Heart right ventricle (tissue), 16 donors: Measurements from ENCODE around the gene MYF5. TPM values are rescaled to one million over a fixed set of nuclear protein-coding genes. Genes with fewer than 3 reads are reported as not detected.

Experiments used
- ATAC-seq, 8 donors: fragments of 200-7000 bp; cut with Tn5 transposase; one replicate each; pipeline ENCODE4 v1.9.1; 2020; ENCODE audit warnings: mild to moderate bottlenecking in 8 of 8, moderate library complexity in 8 of 8, moderate number of reproducible peaks in 1 of 8
- DNase-seq, 2 donors: peaks; one replicate each; pipeline ENCODE4 v3.0.0-alpha.2; 2020
- H3K27ac ChIP-seq, 10 donors: fragments of 200-600 bp; sonication (generic) in 2 of 10; one replicate each; pipeline versions ENCODE4 v1.5.0 to v1.8.0; 2020 to 2022; ENCODE audit warnings: mild to moderate bottlenecking in 3 of 10
- H3K27me3 ChIP-seq, 7 donors: fragments of 200-600 bp; one replicate each; pipeline ENCODE4 v1.8.0; 2021 to 2022; ENCODE audit warnings: mild to moderate bottlenecking in 2 of 7
- H3K36me3 ChIP-seq, 9 donors: fragments of 200-600 bp; sonication (generic) in 1 of 9; one replicate each; pipeline versions ENCODE4 v1.5.0 to v1.8.0; 2020 to 2022; ENCODE audit warnings: mild to moderate bottlenecking in 2 of 9
- H3K4me1 ChIP-seq, 9 donors: fragments of 200-600 bp; sonication (generic) in 1 of 9; one replicate each; pipeline versions ENCODE4 v1.5.0 to v1.8.0; 2020 to 2022; ENCODE audit warnings: mild to moderate bottlenecking in 4 of 9
- H3K4me3 ChIP-seq, 10 donors: fragments of 200-600 bp; sonication (generic) in 2 of 10; one replicate each; pipeline versions ENCODE4 v1.5.0 to v1.8.0; 2020 to 2022; ENCODE audit warnings: mild to moderate bottlenecking in 7 of 10, moderate library complexity in 2 of 10
- H3K9me3 ChIP-seq, 11 donors: fragments of 200-600 bp in 10 of 11; sonication (generic) in 2 of 11; one replicate each; pipeline versions ENCODE4 v1.5.0 to v1.8.0; 2013 to 2022; ENCODE audit warnings: mild to moderate bottlenecking in 2 of 11, control low read depth in 1 of 11, moderate library complexity in 1 of 11
- WGBS, 2 donors: extraction: QIAGEN DNeasy Blood & Tissue Kit; methylation state at CpG; one replicate each; pipeline ENCODE4 v1.1.7; 2013; ENCODE audit warnings: inconsistent platforms in 1 of 2; 5-methylcytosine and 5-hydroxymethylcytosine counted together
- intact Hi-C, 10 donors: fragments of 100-400 bp; cut with DNase I; formaldehyde crosslinking; loops; one replicate each; pipeline versions ENCODE4 v1.11.1 to v1.14.2; 2022
- polyA plus RNA-seq, 2 donors: library from polyadenylated mRNA; stranded (reverse); fragments of 200-250 nt; gene quantifications; one replicate each; pipeline ENCODE4 v1.2.3, GENCODE V29; 2013
- total RNA-seq, 10 donors: library from RNA; stranded (reverse); fragmentation: NEBNext Ultra II Directional in 3 of 10; extraction: Animal tissue kit (Norgen Biotek cat#: 25700) in 3 of 10; gene quantifications; one replicate each; pipeline versions ENCODE4 v1.2.1 to v1.2.4, GENCODE V29; 2021 to 2023
- TF ChIP-seq, protein P1 (sequence below), 9 donors: fragments of 200-600 bp; sonication (generic) in 2 of 9; IDR thresholded peaks; one replicate each; pipeline versions ENCODE4 v1.5.0 to v1.8.0; 2021 to 2022; ENCODE audit warnings: antibody characterized with exemption in 9 of 9, mild to moderate bottlenecking in 5 of 9, moderate library complexity in 1 of 9
- donor health status: Arrhythmogenic right ventricular cardiomyopathy.
- donor health status: ischemic (EF 13 %, LVEDD 7.1; RV severe dilation, severe dysfunction).
- donor health status: healthy with polysubstance abuse.
- donor health status: DM: no; HTN: yes; CAD: no.
- donor health status: DM: no; HTN: no; CAD: no.
- donor health status: ischemic (EF 25% LVEDD 6.9; RV normal size, moderate dysfunction).
- donor health status: ischemic (EF 25% LVEDD 5.7; RV mildly dilated, moderate dysfunction).
- donor health status: healthy.
- donor health status: DM: yes; HTN: yes; CAD: no.
- donor health status: Ischemic cardiomyopathy.
- donor health status: ischemic (EF 35%, LVEDD 5.7; RV mildly dilated, moderate dysfunction).
- donor health status: nonischemic (EF 11% LVEDD 7.7; RV severe dilation, severe dysfunction).
- donor health status: DM: yes; HTN: yes; CAD: no.
- donor health status: PGD.
- donor health status: ischemic (EF 29% LVEDD 5.4; RV normal size, mild dysfunction).
- donor health status: nonischemic (EF 23%, LVEDD 6.1; RV moderate dilation, normal function).

The MYF5 gene
- total and polyA plus RNA-seq, 12 donors = not detected

DNA sequence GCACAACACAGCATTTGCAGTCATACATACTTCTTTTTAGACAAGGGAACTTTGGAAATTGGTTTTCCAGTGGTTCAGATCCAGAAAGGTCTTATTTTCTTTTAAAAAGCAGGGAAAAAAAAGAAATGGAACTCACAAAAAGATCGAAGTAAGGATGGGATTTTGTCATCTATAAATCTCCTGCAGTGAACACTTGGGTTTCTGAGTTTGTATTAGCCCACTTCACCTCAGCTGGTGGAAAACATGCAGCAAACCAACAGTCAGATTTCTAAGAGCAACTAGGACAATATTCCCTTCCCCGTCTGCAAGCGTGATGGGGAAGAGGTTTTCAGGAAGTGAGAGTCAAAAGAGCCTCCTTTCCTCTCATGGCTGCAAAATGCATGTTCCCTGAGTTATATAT, 4.6 kb downstream of the MYF5 start:
- intact Hi-C loops = no loop called here
- TF ChIP-seq, protein P1, sequence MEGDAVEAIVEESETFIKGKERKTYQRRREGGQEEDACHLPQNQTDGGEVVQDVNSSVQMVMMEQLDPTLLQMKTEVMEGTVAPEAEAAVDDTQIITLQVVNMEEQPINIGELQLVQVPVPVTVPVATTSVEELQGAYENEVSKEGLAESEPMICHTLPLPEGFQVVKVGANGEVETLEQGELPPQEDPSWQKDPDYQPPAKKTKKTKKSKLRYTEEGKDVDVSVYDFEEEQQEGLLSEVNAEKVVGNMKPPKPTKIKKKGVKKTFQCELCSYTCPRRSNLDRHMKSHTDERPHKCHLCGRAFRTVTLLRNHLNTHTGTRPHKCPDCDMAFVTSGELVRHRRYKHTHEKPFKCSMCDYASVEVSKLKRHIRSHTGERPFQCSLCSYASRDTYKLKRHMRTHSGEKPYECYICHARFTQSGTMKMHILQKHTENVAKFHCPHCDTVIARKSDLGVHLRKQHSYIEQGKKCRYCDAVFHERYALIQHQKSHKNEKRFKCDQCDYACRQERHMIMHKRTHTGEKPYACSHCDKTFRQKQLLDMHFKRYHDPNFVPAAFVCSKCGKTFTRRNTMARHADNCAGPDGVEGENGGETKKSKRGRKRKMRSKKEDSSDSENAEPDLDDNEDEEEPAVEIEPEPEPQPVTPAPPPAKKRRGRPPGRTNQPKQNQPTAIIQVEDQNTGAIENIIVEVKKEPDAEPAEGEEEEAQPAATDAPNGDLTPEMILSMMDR (IDR thresholded peaks at IDR 0.05) = no peak

DNA sequence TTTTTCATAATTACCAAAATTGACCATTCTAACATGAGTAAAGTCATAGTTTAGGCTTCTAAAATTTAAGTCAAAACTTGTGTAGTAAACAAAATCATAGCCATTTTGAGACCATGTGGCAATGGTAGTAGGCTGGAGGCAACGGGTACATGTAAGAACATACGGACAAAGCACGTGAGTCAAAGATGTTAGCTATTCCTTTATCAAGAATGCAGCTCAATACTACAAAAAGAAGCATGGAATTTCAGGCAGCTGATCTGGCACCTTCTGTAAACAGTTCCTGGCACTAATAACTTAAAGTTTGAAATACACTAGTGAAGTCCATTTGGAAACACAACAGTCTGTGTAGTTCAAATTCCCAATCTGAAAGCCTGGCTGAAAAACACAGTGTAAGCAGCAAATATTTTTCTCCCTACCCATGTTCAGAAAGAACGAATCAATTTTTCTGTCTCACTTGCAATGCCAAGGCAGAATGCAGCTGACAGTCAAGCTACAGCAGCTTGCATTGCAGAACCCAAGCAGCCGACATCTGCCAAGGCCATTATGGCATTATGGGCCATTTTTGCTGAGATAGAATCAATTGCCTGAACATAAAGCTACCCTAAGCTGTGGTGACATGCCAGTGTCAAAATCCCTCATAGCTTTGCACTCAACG, 29.3 kb downstream of the MYF5 start:
- Histone ChIP-seq H3K9me3 (no peaks in the 10 kb centered on the region), H3K36me3 (no peaks in the 10 kb centered on the region), H3K4me1 (no peaks in the 10 kb centered on the region), H3K27ac (no peak overlapping the region), H3K4me3 (no peak overlapping the region), H3K27me3 (no peaks in the 10 kb centered on the region)
- WGBS, 2 donors = 67 to 73% methylated on average over 6 of the region's 6 CpGs
- DNase-seq (no peak), ATAC-seq (no peak)
- TF ChIP-seq, protein P1 (IDR thresholded peaks at IDR 0.05) = no peak
- intact Hi-C loops = no loop called here

More for the DNA sequence above, 4.6 kb downstream of the MYF5 start:
- Histone ChIP-seq H3K36me3 (no peaks in the 10 kb centered on the region), H3K4me3 (no peak overlapping the region), H3K27ac (no peak overlapping the region), H3K9me3 (no peaks in the 10 kb centered on the region), H3K27me3 (peaks cover 0 to 25% (median 11%) of the 10 kb centered on the region in 7 donors), H3K4me1 (no peaks in the 10 kb centered on the region)
- DNase-seq (no peak), ATAC-seq (no peak)
- WGBS, 2 donors = 76 to 80% methylated on average over 3 of the region's 3 CpGs

DNA sequence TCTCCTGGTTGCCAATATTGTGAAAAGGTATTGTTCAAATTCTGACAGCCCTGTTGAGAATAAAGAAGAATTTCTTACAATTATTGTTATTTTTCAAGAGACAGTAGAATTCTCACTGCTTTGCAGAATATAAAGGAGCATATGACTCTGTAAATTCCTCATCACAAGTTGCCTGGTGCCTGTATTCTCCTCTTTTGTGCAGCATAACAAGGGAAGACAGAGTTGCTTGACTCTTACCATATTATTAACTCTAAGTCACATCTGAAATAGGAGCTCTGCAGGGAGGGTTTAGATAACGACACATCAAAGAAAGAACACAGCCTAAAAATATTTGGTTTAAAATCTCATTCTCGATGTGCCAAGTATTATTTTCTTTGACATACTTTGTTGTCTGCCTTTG, 31.1 kb downstream of the MYF5 start:
- H3K27ac ChIP-seq = no peak overlapping the region
- WGBS, 2 donors = 61 to 71% methylated on average over 2 of the region's 2 CpGs
- no peak for ATAC-seq
- no peak overlapping the region for H3K4me3 ChIP-seq
- no peaks in the 10 kb centered on the region for H3K36me3 ChIP-seq
- H3K9me3 ChIP-seq = no peaks in the 10 kb centered on the region
- no peaks in the 10 kb centered on the region for H3K27me3 ChIP-seq
- no peak for DNase-seq
- TF ChIP-seq, protein P1 (IDR thresholded peaks at IDR 0.05) = no peak
- no peaks in the 10 kb centered on the region for H3K4me1 ChIP-seq
- intact Hi-C loops = no loop called here

DNA sequence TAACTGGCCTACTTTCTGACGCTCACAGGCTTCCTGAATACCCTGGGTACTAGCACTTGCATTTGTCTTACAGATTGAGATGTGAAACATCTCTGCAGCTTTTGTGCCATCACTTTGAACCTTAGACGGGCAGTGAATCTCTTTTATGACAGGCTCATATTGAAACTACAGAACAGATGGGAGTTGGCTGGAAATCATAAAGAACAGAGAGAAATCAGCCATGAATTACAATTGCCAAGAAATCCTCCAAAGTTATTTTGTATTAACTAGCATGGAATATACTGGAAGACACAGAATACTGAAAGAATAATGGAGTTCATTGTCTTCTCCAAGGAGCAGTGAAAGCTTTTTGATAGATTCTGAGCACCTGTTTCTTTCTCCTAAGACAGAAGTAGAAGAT, 32.7 kb downstream of the MYF5 start:
- DNase-seq (no peak), ATAC-seq (no peak)
- 71 to 78% methylated on average over 2 of the region's 2 CpGs for WGBS, 2 donors
- H3K4me1 ChIP-seq = no peaks in the 10 kb centered on the region
- TF ChIP-seq, protein P1 (IDR thresholded peaks at IDR 0.05) = no peak
- no peaks in the 10 kb centered on the region for H3K27me3 ChIP-seq
- H3K4me3 ChIP-seq = no peak overlapping the region
- H3K27ac ChIP-seq = no peak overlapping the region
- H3K9me3 ChIP-seq = no peaks in the 10 kb centered on the region
- H3K36me3 ChIP-seq = no peaks in the 10 kb centered on the region
- intact Hi-C loops = no loop called here
